HuH-7.5 (cell line): ENCODE results near the gene GJC2.

Source experiments
- DNase-seq: peaks from one replicate; pipeline ENCODE4 v3.0.0; 2011; ENCODE audit warnings: low spot score

The GJC2 gene

DNA sequence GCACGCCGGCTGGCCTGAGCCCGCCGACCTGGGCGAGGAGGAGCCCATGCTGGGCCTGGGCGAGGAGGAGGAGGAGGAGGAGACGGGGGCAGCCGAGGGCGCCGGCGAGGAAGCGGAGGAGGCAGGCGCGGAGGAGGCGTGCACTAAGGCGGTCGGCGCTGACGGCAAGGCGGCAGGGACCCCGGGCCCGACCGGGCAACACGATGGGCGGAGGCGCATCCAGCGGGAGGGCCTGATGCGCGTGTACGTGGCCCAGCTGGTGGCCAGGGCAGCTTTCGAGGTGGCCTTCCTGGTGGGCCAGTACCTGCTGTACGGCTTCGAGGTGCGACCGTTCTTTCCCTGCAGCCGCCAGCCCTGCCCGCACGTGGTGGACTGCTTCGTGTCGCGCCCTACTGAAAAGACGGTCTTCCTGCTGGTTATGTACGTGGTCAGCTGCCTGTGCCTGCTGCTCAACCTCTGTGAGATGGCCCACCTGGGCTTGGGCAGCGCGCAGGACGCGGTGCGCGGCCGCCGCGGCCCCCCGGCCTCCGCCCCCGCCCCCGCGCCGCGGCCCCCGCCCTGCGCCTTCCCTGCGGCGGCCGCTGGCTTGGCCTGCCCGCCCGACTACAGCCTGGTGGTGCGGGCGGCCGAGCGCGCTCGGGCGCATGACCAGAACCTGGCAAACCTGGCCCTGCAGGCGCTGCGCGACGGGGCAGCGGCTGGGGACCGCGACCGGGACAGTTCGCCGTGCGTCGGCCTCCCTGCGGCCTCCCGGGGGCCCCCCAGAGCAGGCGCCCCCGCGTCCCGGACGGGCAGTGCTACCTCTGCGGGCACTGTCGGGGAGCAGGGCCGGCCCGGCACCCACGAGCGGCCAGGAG is 8.6 kb downstream of the GJC2 start:
- no peak for DNase-seq

GRCh38 chr1:228159008-228159665 is 9.4 kb downstream of the GJC2 start:
- DNase-seq: no peak

DNA sequence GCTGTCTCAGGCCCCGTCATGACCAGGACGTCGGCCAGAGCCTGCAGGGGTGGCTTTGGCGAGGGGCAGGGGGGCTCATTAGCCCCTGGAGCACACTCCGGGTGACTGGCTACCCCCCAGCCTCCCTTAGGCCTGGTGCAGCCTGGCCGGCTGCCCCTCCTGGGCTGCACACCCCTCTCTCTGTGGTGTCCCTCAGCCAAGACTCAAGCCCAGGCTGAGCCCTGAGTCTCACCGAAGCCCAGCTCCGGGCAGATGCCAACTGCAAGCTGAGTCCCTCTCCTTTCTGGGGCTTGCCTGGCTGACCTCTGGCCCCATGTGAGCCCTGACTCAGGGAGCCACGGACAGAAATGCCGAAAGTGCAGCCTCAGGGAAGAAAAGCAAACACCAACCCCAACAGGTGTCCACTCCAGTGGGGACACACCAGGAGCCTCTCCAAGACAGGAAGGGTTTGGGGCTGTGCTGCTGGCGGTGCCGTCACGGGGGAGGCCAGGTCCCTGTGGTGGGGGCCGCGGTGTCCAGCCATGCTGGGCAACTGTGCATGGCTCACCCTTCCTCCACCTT is 10.6 kb downstream of the GJC2 start:
- DNase-seq: no peak

DNA sequence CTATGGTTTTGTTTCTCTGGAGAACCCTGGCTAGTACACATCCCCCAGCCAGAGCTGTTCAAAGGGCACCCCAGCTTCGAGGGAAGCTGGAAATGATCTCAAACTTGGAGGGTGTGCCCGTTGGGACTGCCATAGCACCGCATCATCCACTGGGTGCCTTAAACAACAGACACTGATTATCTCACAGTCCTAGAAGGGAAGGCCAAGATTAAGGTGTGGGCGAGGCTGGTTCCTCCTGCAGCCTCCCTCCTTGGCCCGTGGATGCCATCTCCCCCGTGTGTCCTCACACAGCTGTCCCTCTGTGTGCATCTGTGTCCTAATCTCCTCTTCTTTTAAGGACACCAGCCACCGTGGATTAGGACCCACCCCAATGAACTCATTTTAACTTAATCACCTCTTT is 11.6 kb downstream of the GJC2 start:
- DNase-seq: no peak

- DNase-seq: no peak
Measured at GRCh38 chr1:228161866-228162265, 12.1 kb downstream of the GJC2 start.

DNA sequence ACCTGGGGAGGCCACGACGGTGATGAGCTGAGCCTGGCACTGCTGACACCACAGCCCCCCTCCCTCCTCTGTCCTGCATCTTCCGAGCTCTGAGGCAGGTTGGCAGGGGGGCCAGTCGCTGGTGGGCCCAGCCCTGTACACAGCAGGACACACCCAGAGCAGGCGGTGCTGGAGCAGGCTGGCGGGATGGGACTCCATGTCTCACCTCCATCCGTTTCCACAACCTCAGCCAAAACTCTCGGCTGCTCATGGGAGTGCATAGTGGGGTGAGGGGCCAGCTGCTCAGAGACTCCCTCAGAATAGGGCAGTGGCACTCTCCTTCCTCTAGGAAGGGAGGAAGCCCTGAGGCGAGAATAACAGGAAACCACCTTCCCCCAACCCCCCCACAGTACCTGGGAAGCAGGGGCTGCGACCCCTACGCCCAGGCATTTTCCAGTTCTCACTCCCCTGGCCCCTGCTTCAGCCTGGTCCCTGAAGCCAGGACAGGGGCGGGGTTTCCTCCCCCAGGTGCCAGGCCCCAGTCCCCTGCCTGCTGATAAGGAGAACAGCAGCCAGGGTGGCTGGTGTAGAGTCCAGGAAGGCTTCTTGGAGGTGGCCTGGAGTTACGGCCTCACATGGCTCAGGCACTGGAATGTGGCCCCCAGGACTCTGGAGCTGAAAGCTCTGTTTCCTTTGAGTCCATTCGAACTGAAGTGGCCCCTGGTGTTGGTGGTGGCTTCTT is 12.7 kb downstream of the GJC2 start:
- no peak for DNase-seq

GRCh38 chr1:228163007-228163753 is 13.4 kb downstream of the GJC2 start:
- DNase-seq: no peak

DNA sequence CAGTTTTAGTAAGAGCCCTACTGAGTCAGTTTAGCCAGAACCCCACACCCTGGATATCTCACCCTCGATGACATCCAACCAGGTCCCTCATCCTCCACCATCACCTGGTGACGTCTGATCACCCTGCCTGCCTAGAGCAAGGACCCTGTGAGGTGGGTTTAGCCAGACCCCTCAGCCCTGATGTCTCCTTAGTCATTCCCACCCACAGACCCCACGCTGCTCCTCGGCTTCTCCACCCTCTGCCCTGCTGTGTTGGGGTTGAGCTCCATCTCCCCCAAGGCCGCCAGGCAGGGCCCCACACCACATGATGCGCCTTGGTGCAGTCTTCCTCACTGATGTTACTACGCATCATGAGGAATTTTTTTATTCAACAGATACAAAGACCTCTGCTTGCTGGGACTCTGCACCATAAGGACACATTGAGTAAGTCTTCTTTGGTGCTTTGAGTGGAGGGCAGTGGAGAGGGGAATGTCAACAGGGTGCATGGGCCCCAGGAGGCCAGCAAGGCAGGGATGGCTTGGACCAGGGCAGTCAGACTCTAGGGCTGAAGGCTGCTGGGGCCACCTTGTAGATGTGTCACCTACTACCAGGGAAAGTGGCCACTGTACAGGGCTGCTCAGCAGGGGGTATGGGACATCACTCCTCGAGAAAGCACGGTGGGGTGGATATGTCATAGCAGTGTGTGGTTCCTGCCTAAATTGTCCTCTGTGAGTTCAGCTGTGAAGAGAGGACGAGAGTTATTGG is 14.2 kb downstream of the GJC2 start:
- no peak for DNase-seq

DNA sequence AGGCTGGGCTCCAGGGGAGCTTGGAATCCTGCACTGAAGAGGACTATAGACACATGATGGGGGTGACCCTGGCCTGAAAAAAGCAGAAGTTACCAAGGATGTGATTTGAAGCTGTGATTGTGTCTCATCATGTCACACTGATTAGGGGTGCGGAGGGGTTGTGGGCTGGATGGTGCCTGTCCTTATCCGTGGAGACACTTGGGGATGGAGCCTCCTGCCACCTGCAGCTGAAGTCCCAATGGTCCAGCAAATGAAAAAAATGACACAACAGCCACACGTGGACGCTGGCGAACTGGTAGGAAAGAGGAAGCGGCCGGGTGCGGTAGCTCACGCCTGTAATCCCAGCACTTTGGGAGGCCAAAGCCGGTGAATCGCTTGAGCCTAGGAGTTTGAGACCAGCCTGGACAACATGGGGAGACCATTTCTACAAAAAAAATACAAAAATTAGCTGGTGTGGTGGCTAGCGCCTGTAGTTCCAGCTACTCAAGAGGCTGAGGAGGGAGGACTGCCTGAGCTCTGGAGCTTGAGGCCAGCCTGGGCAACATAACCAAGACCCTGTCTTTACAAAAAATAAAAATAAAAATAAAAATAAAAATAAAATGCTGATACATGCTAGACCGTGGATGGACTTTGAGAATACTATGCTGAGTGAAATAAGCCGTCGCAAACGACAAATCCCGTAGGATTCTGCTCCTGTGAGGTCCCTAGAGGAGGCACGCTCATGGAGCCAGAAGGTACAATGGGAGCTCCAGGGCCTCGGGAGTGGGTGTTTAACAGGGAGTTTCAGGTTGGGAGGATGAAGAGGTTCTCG is 15.0 kb downstream of the GJC2 start:
- DNase-seq: no peak

DNA sequence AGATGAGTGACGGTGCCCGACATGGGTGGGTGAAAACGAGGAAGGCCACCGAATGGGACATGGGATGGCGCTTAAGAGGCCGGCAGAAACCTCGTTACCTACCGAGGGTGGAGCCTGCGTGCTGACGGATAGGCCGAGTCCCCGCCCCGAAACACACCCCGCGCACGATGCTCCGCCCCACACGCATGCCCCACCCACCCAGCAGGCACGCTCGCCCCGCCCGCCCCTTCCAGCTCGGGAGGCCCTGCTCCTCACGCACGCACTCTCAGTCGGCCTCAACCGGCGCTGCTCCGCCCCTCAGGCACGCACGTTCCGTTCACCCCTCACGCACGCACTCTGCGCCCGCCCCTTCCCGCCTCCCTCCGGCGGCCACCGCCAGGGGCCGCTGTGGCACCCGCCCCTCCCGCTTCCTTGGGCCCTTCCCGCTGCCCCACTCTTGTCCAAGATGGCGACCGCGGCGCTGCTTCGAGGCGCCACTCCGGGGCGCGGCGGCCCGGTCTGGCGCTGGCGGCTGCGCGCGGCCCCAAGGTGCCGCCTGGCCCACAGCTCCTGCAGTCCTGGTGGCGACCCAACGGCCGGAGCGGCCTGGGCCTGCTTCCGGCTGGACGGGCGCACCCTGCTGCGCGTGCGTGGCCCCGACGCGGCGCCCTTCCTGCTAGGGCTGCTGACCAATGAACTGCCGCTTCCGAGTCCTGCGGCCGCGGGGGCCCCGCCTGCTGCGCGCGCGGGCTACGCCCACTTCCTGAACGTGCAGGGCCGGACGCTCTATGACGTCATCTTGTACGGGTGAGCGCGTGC is 15.8 kb downstream of the GJC2 start, which contains the start of gene IBA57:
IBA57 (plus strand) TSS at position 433 of the 798 bp plus-strand sequence; CDS start at position 446, 13 bp downstream.
- DNase-seq: peak; percentile 99

GRCh38 chr1:228166170-228166936 is 16.6 kb downstream of the GJC2 start:
- peak; percentile 84 for DNase-seq

DNA sequence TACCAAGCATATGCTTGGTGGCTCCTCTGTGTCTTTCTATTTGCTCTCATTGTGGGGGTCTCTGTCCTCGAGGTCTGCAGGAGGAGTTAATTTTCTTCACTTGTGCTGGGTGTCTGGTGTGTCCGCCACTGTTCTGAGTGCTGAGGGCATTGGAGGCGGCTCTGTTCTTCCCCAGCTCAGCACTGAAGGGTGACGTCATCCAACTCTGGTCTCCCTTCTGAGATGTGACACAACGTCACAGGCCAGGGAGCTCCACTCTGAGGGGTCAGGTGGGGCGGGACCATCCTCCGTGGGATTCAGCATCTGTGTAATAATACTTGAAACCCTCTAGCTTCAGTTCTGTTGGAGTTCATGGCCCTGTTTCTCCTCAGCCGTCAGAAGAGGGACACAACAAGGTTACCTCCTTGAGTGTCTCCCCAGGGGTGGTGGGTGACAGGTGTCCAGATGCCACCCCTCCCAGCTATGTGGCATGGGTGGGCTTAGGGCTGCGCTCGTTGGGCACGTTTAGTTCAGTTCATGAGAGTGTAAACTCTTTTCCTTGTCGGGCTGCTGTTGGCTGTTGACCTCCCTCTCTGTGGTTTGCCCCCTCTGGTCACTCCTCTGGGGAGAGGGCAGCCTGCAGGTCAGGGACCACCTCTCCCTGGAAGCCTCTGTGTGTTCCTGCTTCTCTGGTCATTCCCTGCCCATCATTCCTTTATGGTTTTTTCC is 19.0 kb downstream of the GJC2 start:
- DNase-seq: no peak

DNA sequence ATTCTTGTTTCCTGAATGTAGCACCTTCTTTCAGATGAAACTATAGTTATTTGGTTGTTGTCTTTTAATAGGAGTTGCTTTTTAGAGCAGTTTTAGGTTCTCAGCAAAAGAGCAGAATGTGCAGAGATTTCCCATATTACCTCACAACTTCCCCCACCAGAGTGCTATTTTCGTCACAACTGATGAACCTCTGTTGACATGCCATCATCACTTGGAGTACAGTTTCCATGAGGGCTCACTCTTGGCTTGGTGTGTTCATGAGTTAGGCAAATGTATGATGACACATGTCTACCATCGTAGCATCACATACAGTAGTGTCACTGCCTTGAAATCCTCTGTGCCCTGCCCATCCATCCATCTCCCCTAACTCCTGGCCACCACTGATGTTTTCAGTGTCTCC is 19.6 kb downstream of the GJC2 start:
- DNase-seq: no peak

- DNase-seq: no peak
Measured at GRCh38 chr1:228170666-228171065, 20.9 kb downstream of the GJC2 start.

DNA sequence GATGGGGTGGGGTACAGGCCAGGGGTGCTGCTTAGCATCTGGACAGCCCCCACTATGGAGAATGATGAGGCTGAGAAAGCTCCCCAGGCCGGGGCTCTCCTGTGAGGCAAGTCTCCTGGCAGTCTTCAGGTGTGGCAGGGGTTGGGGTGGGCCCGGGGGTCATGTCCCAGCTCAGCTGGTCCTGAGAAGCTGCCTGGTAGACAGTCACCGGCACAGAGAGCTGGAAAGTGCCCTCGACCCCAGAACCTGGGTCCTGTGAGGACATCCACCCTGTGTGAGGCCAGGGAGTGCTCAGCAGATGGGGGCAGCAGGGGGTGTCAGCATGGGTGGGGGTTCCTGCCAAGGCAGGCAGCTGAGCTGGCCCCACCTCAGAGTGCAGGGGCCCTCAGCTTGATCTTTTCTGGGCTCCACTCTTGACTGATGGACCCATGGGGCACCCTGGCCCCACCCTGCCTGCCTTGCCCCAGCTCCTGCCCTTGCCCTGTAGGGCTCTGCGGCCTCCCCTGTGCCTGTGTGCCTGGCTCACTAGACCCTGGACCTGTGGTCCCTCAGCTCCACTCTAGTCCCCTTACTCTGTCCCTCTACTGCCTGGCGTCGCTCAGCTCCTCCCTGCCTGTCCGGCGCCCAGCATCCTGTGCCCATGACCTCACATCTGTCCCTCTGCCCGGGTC is 21.6 kb downstream of the GJC2 start:
- DNase-seq: no peak

DNA sequence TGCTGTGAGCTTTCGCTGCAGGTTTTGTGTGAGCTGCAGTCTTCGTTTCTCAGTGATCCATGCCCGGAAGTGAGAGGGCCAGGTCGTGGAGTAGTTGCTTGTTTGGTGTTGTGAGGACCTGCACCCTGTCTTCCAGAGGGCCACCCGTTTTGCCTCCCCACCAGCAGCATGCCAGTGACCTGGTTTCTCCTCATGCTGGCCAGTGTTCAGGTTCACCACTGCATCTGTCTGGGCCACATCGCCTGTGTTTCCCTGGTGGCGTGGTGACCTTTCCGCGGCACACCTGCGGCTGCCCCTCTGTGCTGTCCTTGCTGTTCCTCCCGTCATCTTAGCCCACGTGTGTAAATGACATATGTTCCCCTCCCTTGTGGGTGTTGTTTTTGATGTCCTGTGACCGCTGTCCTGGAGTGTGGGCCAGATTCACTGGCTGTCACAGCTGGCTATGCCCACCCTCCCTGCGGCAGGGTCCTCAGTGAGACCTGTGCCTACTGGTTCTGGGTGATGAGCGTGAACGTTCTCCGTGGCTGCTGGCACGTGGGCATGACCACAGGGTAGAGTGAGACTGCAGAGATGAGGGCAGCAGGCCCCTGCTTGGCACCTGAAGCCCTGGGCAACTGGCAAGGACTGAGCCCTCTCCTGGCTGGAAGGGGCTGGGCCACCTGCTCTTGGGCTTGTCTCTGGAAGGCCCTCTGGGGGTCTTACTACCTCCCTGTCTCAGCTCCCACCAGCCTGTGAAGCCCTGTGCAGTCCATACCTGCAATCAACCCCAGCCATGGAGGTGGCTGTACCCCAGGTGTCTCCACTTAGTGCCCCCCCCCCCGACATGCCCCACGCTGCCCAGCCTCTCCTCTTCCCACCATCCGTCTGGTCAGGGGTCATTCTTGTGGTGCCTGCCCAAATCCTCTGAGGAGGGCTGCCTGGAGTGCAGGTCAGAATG is 23.1 kb downstream of the GJC2 start:
- no peak for DNase-seq
